Ascending aorta (tissue), 2 donors: ENCODE data around the gene CLIP4. TPM values are rescaled to one million over a fixed set of nuclear protein-coding genes. Genes with fewer than 3 reads are reported as not detected.

Experiments used
- DNase-seq, 2 donors: peaks; one replicate each; pipeline ENCODE4 v3.0.0-alpha.2; 2019; ENCODE audit warnings: low spot score in 2 of 2
- H3K27ac ChIP-seq, 2 donors: fragments of 200-600 bp; sonication (generic); one replicate each; pipeline ENCODE4 v1.5.1; 2016 to 2017; ENCODE audit warnings: mild to moderate bottlenecking in 1 of 2
- H3K27me3 ChIP-seq: fragments of 200-600 bp; sonication (generic); one replicate; pipeline ENCODE4 v1.5.1; 2017
- H3K36me3 ChIP-seq, 2 donors: fragments of 200-600 bp; sonication (generic); one replicate each; pipeline ENCODE4 v1.5.1; 2016
- H3K4me1 ChIP-seq, 2 donors: fragments of 200-600 bp; sonication (generic); one replicate each; pipeline ENCODE4 v1.5.1; 2016 to 2017; ENCODE audit warnings: mild to moderate bottlenecking in 1 of 2
- H3K4me3 ChIP-seq, 2 donors: fragments of 200-600 bp; sonication (generic); one replicate each; pipeline ENCODE4 v1.5.1; 2016 to 2017; ENCODE audit warnings: mild to moderate bottlenecking in 1 of 2
- H3K9me3 ChIP-seq, 2 donors: fragments of 200-600 bp; sonication (generic); one replicate each; pipeline ENCODE4 v1.5.1; 2016
- intact Hi-C: fragments of 100-400 bp; cut with DNase I; formaldehyde crosslinking; loops from one replicate; pipeline ENCODE4 v1.15.1; 2023
- total RNA-seq: library from RNA; depleted of rRNA; stranded (reverse); fragments of >200 nt; gene quantifications from one replicate; pipeline ENCODE4 v1.1.0, GENCODE V29; 2016
- TF ChIP-seq, protein P1 (sequence below), 3 experiments: fragments of 200-600 bp in 2 of 3; fragments of 450-650 bp in 1 of 3; sonication (generic) in 2 of 3; IDR thresholded peaks; one replicate each; pipeline ENCODE4 v1.5.1; 2016 to 2019; ENCODE audit warnings: antibody characterized with exemption in 3 of 3, mild to moderate bottlenecking in 1 of 3, moderate library complexity in 1 of 3

CLIP4 gene
- total RNA-seq, 1 donor from 2014 or later: 9.5 TPM

DNA sequence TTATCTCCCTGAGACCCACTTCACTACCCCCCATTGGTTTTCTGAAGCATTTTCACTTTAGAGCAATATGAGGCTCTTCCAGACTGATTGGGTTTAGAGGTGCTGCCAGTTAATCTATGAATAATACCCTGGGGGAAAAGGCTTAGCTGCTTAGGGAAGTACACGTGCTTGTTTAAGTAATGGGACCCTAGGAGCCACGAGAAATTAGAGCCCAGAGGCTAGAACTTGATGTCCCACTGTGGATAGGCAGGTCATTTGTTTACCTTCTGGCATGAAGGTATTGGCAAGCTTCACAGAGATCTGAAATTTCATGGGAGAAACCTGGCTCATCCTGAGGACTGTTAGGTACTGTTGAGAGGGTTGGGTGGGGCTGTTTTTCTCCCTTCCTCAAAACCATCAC, 59.7 kb downstream of the CLIP4 start:
- H3K36me3 ChIP-seq: peaks cover 17 to 29% of the 10 kb centered on the region in 2 donors

DNA sequence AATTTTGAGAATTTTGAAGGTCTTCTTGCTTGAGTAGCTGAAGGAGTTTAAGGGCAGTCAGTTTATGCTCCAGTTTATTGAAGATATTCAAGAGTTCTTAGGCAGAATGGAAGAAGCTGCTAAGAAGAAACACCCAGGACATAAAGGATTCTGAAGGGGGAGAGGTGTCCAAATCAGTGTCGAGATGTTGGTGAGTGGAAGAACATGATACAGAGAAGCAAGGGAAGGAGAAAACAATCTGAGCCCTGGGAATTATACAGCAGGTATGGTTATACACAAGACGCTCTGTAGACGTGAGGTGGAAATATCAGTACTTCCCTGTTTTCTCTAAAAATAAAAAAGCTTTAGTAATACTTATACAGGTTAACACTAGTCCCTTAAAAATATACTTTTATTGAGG, 60.1 kb downstream of the CLIP4 start:
- Histone ChIP-seq H3K4me3 (no peak overlapping the region), H3K27ac (no peak overlapping the region), H3K4me1 (no peaks in the 10 kb centered on the region), H3K36me3 (peaks cover 17 to 29% of the 10 kb centered on the region in 2 donors), H3K9me3 (no peaks in the 10 kb centered on the region), H3K27me3 (no peaks in the 10 kb centered on the region)
- intact Hi-C loops: no loop called here
- DNase-seq: no peak
- TF ChIP-seq, protein P1, sequence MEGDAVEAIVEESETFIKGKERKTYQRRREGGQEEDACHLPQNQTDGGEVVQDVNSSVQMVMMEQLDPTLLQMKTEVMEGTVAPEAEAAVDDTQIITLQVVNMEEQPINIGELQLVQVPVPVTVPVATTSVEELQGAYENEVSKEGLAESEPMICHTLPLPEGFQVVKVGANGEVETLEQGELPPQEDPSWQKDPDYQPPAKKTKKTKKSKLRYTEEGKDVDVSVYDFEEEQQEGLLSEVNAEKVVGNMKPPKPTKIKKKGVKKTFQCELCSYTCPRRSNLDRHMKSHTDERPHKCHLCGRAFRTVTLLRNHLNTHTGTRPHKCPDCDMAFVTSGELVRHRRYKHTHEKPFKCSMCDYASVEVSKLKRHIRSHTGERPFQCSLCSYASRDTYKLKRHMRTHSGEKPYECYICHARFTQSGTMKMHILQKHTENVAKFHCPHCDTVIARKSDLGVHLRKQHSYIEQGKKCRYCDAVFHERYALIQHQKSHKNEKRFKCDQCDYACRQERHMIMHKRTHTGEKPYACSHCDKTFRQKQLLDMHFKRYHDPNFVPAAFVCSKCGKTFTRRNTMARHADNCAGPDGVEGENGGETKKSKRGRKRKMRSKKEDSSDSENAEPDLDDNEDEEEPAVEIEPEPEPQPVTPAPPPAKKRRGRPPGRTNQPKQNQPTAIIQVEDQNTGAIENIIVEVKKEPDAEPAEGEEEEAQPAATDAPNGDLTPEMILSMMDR (IDR thresholded peaks at IDR 0.05): no peak

More for the DNA sequence above, 59.7 kb downstream of the CLIP4 start:
- no peaks in the 10 kb centered on the region for H3K9me3 ChIP-seq
- DNase-seq: no peak
- H3K4me1 ChIP-seq: no peaks in the 10 kb centered on the region
- intact Hi-C loops: no loop called here
- TF ChIP-seq, protein P1 (IDR thresholded peaks at IDR 0.05): no peak
- no peaks in the 10 kb centered on the region for H3K27me3 ChIP-seq
- H3K4me3 ChIP-seq: no peak overlapping the region
- no peak overlapping the region for H3K27ac ChIP-seq

DNA sequence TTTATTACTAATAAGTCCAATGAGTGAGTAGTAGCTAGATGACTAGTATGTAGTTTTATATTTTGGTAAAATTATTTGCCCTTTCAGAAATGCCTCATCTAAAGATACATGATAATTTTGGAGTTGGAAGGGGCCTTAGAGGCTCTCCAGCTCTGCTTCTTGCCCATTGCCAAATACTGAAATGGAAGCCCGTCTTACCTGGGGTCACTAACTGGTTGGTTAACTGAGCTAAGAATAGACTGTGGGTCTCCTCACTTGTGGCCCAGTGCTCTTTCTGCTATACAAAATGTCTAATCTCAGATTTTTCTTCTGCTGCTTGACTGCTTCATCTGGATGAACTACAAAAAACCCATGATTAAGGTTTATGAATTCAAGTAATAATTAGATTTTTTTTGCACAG, 67.1 kb downstream of the CLIP4 start:
- Histone ChIP-seq H3K4me3 (no peak overlapping the region), H3K36me3 (peaks cover 5 to 12% of the 10 kb centered on the region in 2 donors), H3K9me3 (no peaks in the 10 kb centered on the region), H3K4me1 (no peaks in the 10 kb centered on the region), H3K27ac (no peak overlapping the region), H3K27me3 (no peaks in the 10 kb centered on the region)
- TF ChIP-seq, protein P1 (IDR thresholded peaks at IDR 0.05): no peak
- intact Hi-C loops: no loop called here
- DNase-seq: no peak

DNA sequence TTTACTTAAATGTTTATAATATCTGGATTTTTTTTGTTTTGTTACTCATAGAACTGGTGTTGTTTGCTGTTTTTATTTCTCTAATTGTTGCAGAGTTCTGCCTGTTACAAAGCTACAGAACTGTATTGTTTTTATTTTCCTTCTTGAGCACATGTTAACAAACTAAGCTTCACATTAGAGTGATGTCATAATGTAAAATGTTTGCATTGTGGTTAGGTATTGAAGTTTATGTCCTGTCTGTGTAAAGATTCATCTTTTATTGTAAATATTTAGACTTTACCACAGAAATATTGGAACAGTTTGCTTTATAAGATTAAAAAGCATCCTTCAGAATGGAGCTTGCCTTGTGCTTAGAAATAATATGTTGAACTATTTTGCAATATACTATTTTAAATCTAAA, 67.7 kb downstream of the CLIP4 start:
- Histone ChIP-seq H3K4me1 (no peaks in the 10 kb centered on the region), H3K27me3 (no peaks in the 10 kb centered on the region), H3K4me3 (no peak overlapping the region), H3K9me3 (no peaks in the 10 kb centered on the region), H3K27ac (no peak overlapping the region), H3K36me3 (peaks cover 5 to 9% of the 10 kb centered on the region in 2 donors)
- no peak for DNase-seq
- TF ChIP-seq, protein P1 (IDR thresholded peaks at IDR 0.05): no peak
- intact Hi-C loops: no loop called here

DNA sequence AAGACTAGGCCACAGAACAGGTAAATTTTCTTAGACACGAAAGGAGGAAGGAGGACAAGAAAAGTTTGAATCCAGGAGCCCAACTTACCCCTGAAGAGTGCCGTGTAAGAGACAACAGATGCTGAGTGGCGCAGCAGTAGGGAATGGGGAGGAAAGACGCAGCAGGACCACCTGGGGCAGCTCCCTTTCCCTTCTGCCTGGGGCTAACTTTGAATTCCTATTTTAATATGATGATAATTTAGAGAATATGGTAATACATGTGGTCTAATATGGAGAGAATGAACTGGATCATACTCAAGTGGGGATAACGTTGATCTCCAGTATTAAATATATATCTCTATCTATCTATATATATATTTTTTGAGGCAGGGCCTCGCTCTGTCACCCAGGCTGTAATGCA, 69.3 kb downstream of the CLIP4 start:
- no peak for DNase-seq
- TF ChIP-seq, protein P1 (IDR thresholded peaks at IDR 0.05): no peak
- H3K36me3 ChIP-seq: peaks cover 5 to 12% of the 10 kb centered on the region in 2 donors
- no peaks in the 10 kb centered on the region for H3K27me3 ChIP-seq
- no peaks in the 10 kb centered on the region for H3K4me1 ChIP-seq
- no peaks in the 10 kb centered on the region for H3K9me3 ChIP-seq
- no peak overlapping the region for H3K4me3 ChIP-seq
- intact Hi-C loops: no loop called here
- H3K27ac ChIP-seq: no peak overlapping the region

DNA sequence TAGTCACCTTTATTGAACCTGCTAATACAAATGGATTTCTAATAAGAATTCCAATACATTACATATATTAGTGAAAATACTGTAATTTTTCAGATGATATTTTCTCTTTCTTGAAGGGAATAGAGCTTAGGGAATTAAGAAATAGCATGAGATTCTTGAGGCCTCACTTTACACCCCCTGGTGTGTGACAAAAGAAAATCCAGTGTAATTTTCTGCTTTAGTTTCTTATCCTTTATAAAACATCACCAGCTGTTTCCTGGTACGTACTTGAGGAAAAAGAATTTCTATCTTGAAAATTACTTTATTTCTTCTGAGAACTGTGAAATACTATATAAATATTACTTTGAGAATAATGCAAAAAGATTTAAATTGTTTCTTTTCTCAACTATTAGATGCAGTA, 71.6 kb downstream of the CLIP4 start:
- intact Hi-C loops: no loop called here
- Histone ChIP-seq H3K27ac (no peak overlapping the region), H3K36me3 (peaks cover 0 to 4% of the 10 kb centered on the region in 2 donors), H3K9me3 (no peaks in the 10 kb centered on the region), H3K4me3 (no peak overlapping the region), H3K27me3 (no peaks in the 10 kb centered on the region), H3K4me1 (no peaks in the 10 kb centered on the region)
- TF ChIP-seq, protein P1 (IDR thresholded peaks at IDR 0.05): no peak
- no peak for DNase-seq
